ENCODE measurements around the gene SLU7.

- TF ChIP-seq FOXM1 (IDR thresholded peaks at IDR 0.05; ENCODE audit: low read depth) (no peak), RCOR1 (IDR thresholded peaks at IDR 0.05; ENCODE audit: low read length) (no peak), EZH2phosphoT487 (IDR thresholded peaks at IDR 0.05; ENCODE audit: borderline replicate concordance, low read depth) (no peak), CTCF (IDR thresholded peaks at IDR 0.05) (no peak), FOSL2 (IDR thresholded peaks at IDR 0.05; ENCODE audit: borderline replicate concordance, low read depth) (no peak), USF2 (IDR thresholded peaks at IDR 0.05; ENCODE audit: borderline replicate concordance, low read depth, low read length) (no peak), EP300 (IDR thresholded peaks at IDR 0.05; ENCODE audit: borderline replicate concordance in 1 of 2, low read depth in 1 of 2, low read length in 1 of 2) (no peak), REST (IDR thresholded peaks at IDR 0.05; ENCODE audit: low read depth, low read length) (no peak), IRF3 (IDR thresholded peaks at IDR 0.05; ENCODE audit: low read depth, low read length) (no peak)
These were observed 45.6 kb upstream of the SLU7 start for GRCh38 chr5:160464466-160464797.
